GM23248 (cell line): ENCODE measurements around the gene PYGB.

ENCODE experiments used
- EZH2 ChIP-seq: fragments of 200-600 bp; sonication (generic); IDR thresholded peaks from 2 replicates; pipeline ENCODE4 v1.6.1; 2018; ENCODE audit warnings: antibody characterized with exemption, mild to moderate bottlenecking; ENCODE audit not compliant: insufficient read depth, poor library complexity, severe bottlenecking
- EZH2phosphoT487 ChIP-seq: fragments of 200-600 bp; sonication (generic); IDR thresholded peaks from 2 replicates; pipeline ENCODE4 v1.6.1; 2018; ENCODE audit warnings: antibody characterized with exemption, moderate library complexity, mild to moderate bottlenecking, low read depth; ENCODE audit not compliant: insufficient read depth

- TF ChIP-seq EZH2 (no peak), EZH2phosphoT487 (no peak)
Observed at GRCh38 chr20:25291432-25292133, 43.7 kb downstream of the PYGB start.
